GM12892 (cell line): ENCODE results near the gene ELOVL5.

Experiments used
- POLR2A ChIP-seq: IDR thresholded peaks from 2 replicates; pipeline ENCODE4 v1.6.1; 2011; ENCODE audit warnings: low read depth, low read length, control low read depth
- POLR2AphosphoS5 ChIP-seq: IDR thresholded peaks from 2 replicates; pipeline ENCODE4 v1.6.1; 2011; ENCODE audit warnings: low read depth, low read length, control low read depth

DNA sequence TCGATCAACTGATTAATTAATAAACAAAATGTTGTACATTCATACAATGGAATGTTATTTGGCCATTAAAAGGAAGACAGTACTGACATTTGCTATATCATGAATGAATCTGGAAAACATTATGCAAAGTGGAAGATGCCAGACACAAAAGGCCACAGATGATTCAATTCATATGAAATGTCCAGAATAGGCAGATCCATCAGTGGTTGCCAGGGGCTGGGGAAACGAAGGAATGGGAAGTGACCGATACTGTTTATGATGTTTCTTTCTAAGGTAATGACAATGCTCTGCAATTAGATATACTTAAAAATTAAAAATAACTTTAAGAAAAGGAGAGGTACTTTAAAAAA, 37.2 kb downstream of the ELOVL5 start:
- TF ChIP-seq POLR2A: no peak
- no peak for TF ChIP-seq POLR2AphosphoS5
